Fibroblast of pulmonary artery (primary cell): Measurements from ENCODE around the gene RIPOR3.
A peak's percentile ranks its signal among the peaks of the same experiment; 100 is the strongest.

Experiments
- DNase-seq: peaks from one replicate; pipeline ENCODE4 v3.0.0-alpha.2; 2010; ENCODE audit warnings: low read depth
- H3K4me3 ChIP-seq: replicated peaks from 2 replicates; pipeline ENCODE4 v1.5.1; 2011; ENCODE audit warnings: low read depth, mild to moderate bottlenecking, control low read depth, low read length, moderate library complexity
- TF ChIP-seq, protein P1 (sequence below): IDR thresholded peaks from 2 replicates; pipeline ENCODE4 v1.5.1; 2011; ENCODE audit warnings: mild to moderate bottlenecking, control low read depth, low read length, inconsistent platforms; ENCODE audit errors: missing control alignments

The RIPOR3 gene

DNA sequence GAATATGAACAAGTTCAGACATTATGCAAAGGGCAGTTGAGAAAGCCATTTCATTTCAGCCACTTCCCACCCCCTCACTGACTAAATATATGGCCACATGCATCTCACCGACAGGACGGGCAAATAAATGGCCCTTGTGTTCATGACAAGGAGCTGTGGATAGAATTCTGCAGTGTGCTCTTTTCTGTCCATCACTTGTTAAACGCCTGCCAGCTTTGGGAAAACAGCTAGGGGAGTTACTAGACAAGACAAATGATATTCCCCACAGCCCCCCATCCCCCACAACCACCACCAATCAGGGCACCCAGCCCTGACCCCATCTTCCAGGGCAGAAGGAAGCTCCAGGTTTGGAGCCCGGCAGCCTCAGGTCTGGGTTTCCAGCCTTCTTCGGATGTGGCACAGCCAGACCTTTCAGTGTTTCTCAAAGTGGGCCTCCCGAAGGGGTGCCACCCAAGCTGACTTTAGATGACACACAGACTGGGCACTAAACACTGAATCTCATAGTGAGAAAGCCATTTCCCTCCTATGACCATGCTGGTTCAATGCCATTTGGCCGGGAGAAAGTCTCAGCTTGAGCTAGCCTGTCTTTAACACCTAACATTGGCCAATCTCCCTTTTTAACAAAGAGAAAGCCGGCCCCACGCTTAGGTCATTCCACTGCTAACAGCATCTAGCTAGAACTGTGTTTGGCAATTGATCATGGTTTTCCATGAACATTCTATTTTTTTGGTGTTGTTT lies 4.0 kb upstream of the RIPOR3 start:
- DNase-seq, result peak; percentile 60
- no peak overlapping the region for H3K4me3 ChIP-seq
- TF ChIP-seq, protein P1, sequence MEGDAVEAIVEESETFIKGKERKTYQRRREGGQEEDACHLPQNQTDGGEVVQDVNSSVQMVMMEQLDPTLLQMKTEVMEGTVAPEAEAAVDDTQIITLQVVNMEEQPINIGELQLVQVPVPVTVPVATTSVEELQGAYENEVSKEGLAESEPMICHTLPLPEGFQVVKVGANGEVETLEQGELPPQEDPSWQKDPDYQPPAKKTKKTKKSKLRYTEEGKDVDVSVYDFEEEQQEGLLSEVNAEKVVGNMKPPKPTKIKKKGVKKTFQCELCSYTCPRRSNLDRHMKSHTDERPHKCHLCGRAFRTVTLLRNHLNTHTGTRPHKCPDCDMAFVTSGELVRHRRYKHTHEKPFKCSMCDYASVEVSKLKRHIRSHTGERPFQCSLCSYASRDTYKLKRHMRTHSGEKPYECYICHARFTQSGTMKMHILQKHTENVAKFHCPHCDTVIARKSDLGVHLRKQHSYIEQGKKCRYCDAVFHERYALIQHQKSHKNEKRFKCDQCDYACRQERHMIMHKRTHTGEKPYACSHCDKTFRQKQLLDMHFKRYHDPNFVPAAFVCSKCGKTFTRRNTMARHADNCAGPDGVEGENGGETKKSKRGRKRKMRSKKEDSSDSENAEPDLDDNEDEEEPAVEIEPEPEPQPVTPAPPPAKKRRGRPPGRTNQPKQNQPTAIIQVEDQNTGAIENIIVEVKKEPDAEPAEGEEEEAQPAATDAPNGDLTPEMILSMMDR, result no peak

DNA sequence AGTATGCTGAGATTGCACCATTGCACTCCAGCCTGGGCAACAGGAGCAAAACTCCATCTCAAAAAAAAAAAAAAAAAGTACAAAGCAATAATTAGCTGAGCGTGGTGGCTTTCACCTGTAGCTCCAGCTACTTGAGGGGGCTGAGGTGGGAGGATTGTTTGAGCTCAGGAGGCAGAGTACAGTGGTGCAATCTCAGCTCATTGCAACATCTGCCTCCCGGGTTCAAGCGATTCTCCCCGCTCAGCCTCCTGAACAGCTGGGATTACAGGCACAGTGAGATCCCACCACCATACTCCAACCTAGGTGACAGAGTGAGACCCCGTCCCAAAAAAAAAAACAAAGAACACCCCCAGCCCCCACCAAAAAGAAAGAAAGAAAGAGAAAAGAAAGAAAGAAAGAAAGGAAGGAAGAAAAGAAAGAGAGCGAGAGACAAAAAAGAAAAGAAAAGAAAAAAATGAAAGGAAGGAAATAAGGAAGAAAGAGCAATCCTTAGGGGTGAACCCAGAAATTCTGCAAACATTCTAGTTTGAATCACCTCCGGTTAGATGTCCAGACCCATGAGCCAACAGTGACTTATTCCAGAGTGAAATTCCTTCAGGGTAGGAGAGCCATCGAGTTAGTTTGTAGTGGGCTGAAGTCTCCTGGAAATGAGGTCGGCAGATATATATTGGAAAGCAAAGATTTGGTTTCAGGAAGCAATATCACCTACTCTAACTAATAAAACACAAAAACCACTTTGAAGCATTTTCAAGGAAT lies 3.2 kb upstream of the RIPOR3 start:
- H3K4me3 ChIP-seq, result no peak overlapping the region
- TF ChIP-seq, protein P1, result no peak
- DNase-seq, result no peak

DNA sequence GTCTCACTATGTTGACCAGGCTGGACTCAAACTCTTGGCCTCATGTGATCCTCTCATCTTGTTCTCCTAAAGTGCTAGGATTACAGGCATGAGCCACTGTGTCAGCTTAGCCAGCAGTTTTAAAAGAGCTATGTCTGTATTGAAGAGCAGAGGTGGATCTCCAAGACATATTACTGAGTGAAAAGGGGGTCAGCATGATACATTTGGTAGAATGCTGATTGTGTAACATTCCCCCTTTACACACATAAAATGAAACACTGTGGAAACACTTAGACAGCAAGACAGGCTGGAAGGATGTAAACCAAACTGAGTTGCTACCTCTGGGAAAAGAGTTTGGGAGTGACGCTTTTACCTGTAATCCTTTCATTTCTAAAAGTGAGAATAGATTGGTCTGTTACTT lies 1.7 kb upstream of the RIPOR3 start:
- DNase-seq, result no peak
- TF ChIP-seq, protein P1, result no peak
- no peak overlapping the region for H3K4me3 ChIP-seq

DNA sequence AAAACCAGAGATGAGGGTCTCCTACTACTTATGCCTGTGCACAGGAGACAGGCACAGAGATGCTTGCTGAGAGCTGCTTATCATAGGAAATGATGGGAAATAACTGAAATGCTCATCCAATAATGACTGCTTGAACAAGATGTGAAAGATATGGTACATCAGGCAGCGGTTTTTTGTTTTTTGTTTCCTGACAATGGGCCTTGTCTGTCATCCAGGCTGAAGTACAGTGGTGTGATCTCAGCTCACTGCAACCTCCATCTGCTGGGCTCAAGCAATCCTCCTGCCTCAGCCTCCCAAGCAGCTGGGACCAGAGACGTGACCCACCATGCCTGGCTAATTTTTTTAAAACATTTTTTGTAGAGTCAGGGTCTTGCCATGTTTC lies 1.2 kb upstream of the RIPOR3 start:
- no peak for DNase-seq
- TF ChIP-seq, protein P1, result no peak
- no peak overlapping the region for H3K4me3 ChIP-seq

DNA sequence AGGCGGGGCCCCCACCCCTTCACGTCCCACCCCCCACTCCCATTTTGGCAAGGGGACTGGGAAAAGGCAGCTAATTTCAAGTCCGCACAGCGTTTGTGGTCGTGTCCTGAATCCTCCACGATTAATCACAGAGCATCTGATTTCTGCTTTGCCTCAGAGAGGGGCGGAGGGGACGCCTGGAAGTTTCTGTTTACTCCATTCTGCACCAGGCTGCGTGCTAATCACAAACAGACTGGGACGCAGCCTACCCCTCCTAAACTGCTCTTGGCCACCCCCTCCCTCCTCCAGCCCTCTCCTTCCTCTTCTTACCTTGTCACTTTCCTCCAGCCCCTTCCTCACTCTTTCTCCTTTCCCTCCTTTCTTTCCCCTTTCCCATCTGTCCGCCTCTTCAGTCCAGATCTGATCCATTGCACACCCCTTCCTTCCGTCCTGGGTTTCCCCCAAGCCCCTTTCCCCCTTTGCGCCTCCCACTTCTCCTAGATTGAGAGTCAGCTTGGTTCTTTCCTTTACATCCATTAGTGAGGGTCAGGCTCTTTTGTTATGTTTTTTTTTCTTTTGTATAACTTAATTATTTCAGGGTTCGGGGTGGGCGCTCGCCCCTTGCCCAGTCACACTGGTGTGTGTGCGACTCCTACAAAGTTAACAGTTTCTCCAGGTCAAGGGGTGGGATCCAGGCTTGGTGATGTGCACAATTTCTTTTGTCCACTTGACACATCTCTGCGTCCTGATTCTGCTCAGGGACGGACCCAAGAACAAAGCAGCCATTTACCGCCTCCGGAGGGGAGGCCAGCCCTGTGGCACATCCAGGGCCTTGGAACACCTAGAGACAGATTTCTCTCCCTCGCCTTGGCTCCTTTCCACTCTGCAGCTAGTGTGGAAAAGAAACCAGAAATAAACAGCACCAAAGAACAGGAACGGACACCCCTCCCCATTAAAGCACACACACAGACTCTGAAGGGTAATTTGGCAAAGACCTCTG lies 520 bp upstream of the RIPOR3 start:
- TF ChIP-seq, protein P1, result no peak
- peak; percentile 61 for DNase-seq
- peak overlapping the region; percentile 55 for H3K4me3 ChIP-seq

DNA sequence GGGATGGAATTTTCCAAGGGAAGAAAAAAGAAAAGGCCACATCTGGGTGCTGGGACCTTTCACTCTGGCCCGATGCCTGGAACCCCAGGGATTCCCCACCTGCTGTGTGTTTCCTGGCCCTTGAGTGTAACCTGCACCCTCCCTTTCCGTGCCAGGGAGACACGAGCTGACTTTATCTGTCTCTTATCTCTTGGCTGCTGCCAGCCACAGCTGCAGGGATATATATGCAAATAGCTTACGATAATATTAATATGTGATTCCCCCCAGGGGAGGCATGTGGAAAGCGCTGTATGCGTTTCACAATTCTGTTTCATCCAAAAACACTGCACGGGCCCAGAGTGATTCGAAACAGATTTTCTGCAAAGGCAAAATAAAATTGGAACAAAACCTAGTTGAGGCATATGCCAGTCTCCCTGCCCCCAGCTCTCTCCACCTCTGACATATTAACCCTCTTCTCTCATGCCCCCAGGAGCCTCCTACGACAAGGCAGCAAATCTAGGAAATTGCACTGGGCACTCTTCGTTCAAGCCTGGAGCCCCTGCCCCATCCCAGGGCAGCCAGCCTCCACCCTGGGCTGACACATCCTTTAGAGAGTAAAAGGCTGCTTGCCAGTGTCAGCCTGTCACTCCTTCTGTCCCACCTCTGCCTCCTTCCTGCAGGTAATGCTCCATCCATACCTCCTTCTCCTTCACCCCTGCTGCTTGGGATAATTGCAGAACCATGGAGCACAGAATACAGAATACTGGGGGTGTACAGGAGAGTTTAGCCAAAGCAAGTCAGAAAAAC lies 1.3 kb downstream of the RIPOR3 start:
- TF ChIP-seq, protein P1, result no peak
- peak overlapping the region; percentile 55 for H3K4me3 ChIP-seq
- peak; percentile 86 for DNase-seq
